Ishikawa (cell line): ENCODE data around the gene PLA2R1.

Experiments
- CREB1 ChIP-seq: IDR thresholded peaks from 2 replicates; pipeline ENCODE4 v1.6.1; 2012; ENCODE audit warnings: low read depth
- EGR1 ChIP-seq: IDR thresholded peaks from 2 replicates; pipeline ENCODE4 v1.6.1; 2012
- EP300 ChIP-seq: IDR thresholded peaks from 2 replicates; pipeline ENCODE4 v1.6.1; 2012; ENCODE audit warnings: borderline replicate concordance
- MAX ChIP-seq: IDR thresholded peaks from 2 replicates; pipeline ENCODE4 v1.6.1; 2012
- NFIC ChIP-seq: IDR thresholded peaks from 2 replicates; pipeline ENCODE4 v1.6.1; 2012
- RAD21 ChIP-seq: IDR thresholded peaks from 2 replicates; pipeline ENCODE4 v1.6.1; 2012; ENCODE audit warnings: low read depth
- REST ChIP-seq: IDR thresholded peaks from 2 replicates; pipeline ENCODE4 v1.6.1; 2012; ENCODE audit warnings: low read depth, mild to moderate bottlenecking
- TAF1 ChIP-seq: IDR thresholded peaks from 2 replicates; pipeline ENCODE4 v1.6.1; 2012; ENCODE audit warnings: low read depth, mild to moderate bottlenecking
- TEAD4 ChIP-seq: IDR thresholded peaks from 2 replicates; pipeline ENCODE4 v1.6.1; 2012
- YY1 ChIP-seq: IDR thresholded peaks from 2 replicates; pipeline ENCODE4 v1.6.1; 2012; ENCODE audit warnings: low read depth

DNA sequence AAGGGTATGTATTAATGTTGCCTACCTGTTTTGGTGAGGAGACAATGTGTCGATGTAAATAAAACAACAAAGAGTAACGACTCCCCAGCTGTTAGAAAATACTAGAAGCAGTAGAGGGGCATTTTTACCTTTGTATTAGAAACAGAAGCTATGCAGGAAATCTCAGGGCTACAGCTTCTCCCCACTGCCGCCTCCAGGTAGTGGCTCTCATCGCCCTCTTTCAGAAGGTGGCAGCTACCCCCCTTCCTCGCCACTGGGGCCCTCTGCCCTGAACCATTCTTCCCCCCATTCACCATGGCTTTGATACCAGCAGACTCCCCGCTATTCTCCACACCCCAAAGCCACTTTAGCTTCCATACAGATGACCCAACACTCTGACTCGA is 6.7 kb downstream of the PLA2R1 start:
- no peak for TF ChIP-seq CREB1
- no peak for TF ChIP-seq REST
- no peak for TF ChIP-seq EGR1
- TF ChIP-seq MAX, result no peak
- TF ChIP-seq TAF1, result no peak
- TF ChIP-seq NFIC, result no peak
- no peak for TF ChIP-seq TEAD4
- no peak for TF ChIP-seq RAD21
- no peak for TF ChIP-seq EP300
- TF ChIP-seq YY1, result no peak
